Raji (cell line): ENCODE results near the gene VAMP2.

Source experiments
- POLR2A ChIP-seq: IDR thresholded peaks from 2 replicates; pipeline ENCODE4 v1.6.1; 2011; ENCODE audit warnings: low read depth, low read length, control low read depth; ENCODE audit not compliant: insufficient read depth

Gene VAMP2

GRCh38 chr17:8117980-8118768 is 44.6 kb downstream of the VAMP2 start, which contains the start of gene ALOXE3:
ALOXE3 (minus strand) TSS chr17:8118514; CDS start chr17:8117990, 524 bp downstream.
- TF ChIP-seq POLR2A = no peak

GRCh38 chr17:8117367-8117979 is 45.3 kb downstream of the VAMP2 start:
- TF ChIP-seq POLR2A = no peak

GRCh38 chr17:8116776-8117175 is 46.0 kb downstream of the VAMP2 start:
- TF ChIP-seq POLR2A = no peak

GRCh38 chr17:8110907-8111306 is 51.8 kb downstream of the VAMP2 start:
- TF ChIP-seq POLR2A = no peak

GRCh38 chr17:8110456-8110804 is 52.3 kb downstream of the VAMP2 start:
- no peak for TF ChIP-seq POLR2A

GRCh38 chr17:8109661-8110455 is 52.9 kb downstream of the VAMP2 start:
- TF ChIP-seq POLR2A = no peak
